NCI-H146 treated with DMSO at 0.1 percent for 48 hours (cell line): ENCODE results near the gene AQP12A.

Experiments used
- DNase-seq: peaks from one replicate; lab custom pipeline; 2025; ENCODE audit not compliant: unreplicated experiment; lab: John Stamatoyannopoulos, UW

Gene AQP12A

GRCh38 chr2:240734756-240735155, 43.1 kb downstream of the AQP12A start:
- DNase-seq = no peak

- DNase-seq = no peak
These were observed 43.8 kb downstream of the AQP12A start for GRCh38 chr2:240735476-240735875.

- no peak for DNase-seq
These were observed 44.9 kb downstream of the AQP12A start for GRCh38 chr2:240736281-240737250.

- no peak for DNase-seq
These were observed 45.8 kb downstream of the AQP12A start for GRCh38 chr2:240737512-240737911.

GRCh38 chr2:240737958-240738357, 46.3 kb downstream of the AQP12A start:
- DNase-seq = no peak

- DNase-seq = no peak
These were observed 48.1 kb downstream of the AQP12A start for GRCh38 chr2:240739797-240740196.

GRCh38 chr2:240741091-240741490, 49.4 kb downstream of the AQP12A start:
- no peak for DNase-seq

GRCh38 chr2:240742602-240743095, 51.0 kb downstream of the AQP12A start:
- no peak for DNase-seq

GRCh38 chr2:240745456-240745855, 53.8 kb downstream of the AQP12A start:
- no peak for DNase-seq

- DNase-seq = no peak
These were observed 54.3 kb downstream of the AQP12A start for GRCh38 chr2:240745962-240746361.

- DNase-seq = no peak
These were observed 55.0 kb downstream of the AQP12A start for GRCh38 chr2:240746671-240747070.

- no peak for DNase-seq
These were observed 55.6 kb downstream of the AQP12A start for GRCh38 chr2:240747256-240747655.
